SH-SY5Y (cell line): ENCODE results near the gene FOXO4.

Source experiments
- GATA2 ChIP-seq: IDR thresholded peaks from 2 replicates; pipeline ENCODE4 v1.6.1; 2011; ENCODE audit warnings: mild to moderate bottlenecking, low read depth, low read length
- GATA3 ChIP-seq: IDR thresholded peaks from 2 replicates; pipeline ENCODE4 v1.6.1; 2011; ENCODE audit warnings: low read depth, mild to moderate bottlenecking, low read length, moderate library complexity

DNA sequence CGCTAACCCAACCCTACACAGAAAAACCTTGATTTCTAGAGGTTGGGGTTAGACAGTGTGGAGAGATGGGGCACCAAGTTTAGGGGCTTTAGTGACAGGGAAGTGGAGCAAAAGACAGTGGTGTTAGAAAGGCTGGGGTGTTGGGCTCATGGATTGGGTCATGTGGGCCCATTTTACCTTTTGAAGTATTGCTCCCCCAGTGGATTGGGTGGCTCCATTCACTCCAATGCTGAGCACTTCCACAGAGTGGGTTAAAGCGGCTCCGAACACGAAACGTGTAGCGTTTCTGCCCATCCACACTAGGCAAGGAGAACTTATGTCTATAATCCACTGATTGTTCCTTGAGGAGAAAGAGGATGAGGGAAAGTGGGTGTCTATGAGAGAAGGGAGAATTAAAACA lies 13.4 kb downstream of the FOXO4 start:
- TF ChIP-seq GATA3 (no peak), GATA2 (no peak)
